NCI-H1436 treated with DMSO at 0.1 percent for 48 hours (cell line): ENCODE data around the gene BTBD16.

Experiments
- DNase-seq: peaks from one replicate; lab custom pipeline; 2025; lab: John Stamatoyannopoulos, UW

BTBD16 gene

DNA sequence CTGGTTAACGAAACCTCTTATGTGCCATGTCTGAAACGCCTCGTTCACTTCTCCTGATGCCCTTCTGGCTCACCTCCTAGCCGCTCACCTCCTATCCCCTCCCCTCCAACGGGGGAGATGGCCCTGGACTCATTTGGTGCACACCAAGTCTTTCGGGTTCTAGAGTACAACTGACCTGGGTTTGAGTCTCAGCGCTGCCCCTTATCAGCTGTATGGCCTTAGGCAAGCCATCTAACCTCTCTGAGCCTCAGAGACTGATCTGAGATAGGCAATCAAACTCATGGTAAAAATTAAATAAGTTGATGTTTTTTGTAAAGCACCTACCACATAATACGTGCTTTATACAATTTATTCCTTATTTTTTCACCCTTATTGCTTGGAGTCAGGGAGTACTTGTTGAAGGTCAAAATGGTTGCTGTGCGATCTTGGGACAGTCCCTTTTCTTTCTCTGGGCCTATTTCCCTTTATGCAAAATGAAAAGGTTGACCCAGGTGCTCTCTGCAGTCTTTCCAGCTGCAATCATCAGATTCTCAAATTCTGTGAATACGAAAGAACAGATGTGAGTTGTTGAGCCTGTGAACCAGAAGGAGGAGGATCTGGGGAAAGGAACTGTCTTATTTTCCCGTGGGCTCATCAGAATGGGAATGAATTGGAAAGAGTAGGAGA is 72.2 kb downstream of the BTBD16 start:
- no peak for DNase-seq

DNA sequence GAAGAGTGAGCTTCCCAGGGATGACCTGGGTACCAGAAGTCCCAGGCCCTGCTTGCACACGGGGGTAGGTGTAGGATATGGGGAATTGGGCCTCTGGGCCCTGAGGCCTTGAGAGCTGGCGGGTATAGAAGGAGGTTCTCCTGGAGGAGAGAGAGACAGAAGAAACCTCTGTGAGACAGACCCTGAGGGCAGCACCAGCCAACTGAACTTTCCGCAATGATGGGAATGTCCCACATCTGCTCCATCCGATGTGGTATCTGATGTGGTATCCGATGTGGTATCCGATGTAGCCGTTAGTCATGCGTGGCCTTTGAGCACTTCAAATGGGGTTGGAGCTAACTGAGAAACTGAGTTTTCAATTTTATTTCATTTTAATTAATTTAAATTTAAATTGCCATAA is 72.8 kb downstream of the BTBD16 start:
- no peak for DNase-seq

DNA sequence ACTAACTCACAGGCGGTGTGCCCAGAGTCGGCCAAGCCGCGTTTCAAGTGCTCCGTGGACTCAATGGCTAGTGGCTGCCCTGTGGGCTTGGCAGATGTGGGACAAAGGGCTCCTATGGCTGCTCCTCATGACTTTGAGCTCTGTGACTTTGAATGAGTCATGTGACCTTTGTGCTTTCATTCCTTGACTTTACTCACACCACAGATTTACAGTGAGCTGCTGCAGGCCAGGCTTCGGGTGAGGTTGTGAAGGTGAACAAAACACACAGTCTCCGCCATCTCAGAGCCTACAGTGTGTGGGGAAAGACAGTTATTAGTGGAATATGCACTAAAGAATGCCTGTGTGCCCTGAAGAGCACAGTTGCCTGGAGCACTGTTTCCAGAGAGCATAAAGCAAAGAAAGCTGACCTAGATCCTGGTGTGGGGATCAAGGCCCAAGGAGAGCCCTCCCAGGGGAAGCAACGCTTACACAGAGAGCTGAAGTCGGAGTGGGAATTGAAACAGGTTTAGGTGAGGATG is 73.7 kb downstream of the BTBD16 start:
- no peak for DNase-seq

DNA sequence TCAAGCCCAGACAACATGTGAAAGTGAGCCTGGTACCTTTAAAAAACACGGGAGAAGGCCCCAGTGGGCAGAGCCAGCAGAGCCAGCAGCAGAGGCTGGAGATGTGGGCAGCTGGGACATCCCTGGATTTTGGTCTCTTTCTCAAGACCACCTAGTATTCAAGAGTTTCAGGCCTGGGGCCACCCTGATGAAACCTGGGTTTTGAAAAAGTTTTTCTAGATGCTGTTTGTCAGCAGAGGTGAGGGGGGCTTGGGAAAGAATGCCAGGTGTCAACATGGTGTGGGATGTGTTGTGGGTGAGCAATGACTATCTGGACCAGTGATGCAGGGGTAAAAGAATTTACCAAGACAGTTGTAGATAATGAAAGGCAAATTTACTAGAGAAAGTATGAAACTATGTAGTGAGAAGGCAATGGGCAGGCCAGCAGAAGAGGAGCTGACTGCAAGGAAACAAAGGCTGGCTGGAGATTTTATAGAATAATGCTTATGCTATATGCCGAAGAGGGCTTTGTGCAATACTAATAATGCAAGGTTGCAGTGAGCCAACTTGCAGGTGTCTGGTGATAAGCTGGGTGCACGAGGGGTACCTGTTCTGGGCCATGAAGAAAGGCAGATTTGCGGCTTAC is 75.3 kb downstream of the BTBD16 start:
- no peak for DNase-seq

DNA sequence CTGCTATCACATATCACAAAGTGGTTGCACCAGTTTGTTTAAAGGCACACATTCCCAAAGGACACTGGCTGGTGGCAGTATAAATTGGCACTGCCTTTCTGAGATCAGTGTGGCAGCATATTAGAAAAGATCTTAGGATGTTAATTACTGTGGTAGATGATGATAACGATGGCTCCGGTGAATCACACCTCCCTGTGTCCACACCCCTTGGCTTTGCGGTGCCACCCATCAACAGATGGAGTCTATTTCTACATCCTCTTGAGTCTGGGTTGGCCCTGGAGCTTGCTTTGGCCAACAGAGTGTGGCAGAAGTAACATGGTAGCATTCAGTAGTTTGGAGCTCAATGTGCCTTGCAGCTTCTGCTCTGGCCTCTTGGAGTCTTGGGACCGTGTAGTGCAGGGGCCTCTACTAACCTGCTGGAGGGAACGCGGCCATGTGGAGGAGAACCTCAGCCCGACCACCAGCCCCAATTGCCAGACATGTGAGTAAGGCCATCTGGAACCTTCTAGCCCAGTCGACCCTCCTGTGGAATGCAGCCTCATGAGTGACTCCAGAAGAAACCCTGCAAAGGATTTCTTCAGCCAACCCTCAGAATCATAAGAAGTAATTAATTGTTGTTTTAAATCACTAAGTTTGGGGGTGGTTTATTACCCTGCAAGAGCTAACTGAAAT is 76.2 kb downstream of the BTBD16 start:
- DNase-seq = no peak

DNA sequence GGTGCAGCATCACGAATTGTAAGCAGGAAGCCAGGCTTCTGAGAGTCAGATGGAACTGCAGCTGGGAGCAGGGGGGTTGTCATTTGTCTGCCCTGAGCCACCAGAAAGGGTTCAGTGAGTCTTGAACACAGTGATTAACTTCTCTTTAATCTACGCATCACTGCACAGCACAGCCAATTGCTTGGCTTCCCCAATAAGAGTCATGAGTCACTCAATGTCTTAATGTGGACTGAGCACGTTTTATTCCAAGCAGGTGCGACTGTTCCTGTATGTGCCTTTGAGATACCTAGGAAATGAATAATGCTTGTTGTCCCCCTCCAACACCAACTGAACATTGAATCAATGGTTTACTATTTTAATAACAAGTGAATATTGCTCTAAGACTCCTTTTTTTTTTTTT is 77.4 kb downstream of the BTBD16 start:
- DNase-seq = peak; percentile 90

DNA sequence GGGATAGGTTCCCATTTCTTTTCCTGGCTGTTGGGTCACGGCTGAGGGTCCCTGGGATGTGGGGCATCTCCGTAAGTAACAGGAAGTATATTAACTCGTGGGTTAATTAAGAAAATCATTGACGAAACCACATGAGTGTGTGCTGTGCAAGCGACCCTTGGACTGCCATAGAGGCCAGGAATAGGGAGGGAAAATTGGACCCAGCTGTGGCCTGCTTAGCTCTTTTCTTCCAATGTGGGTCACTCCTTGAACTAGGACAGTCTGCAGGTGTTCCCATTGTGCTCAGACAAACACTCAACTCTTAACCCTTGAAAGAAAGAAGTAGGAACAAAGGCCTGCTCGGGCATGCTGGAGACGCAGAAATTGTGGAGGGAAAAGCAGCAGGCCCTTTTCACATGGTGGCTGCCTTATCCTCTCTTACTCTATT is 77.9 kb downstream of the BTBD16 start:
- DNase-seq = peak; percentile 62

DNA sequence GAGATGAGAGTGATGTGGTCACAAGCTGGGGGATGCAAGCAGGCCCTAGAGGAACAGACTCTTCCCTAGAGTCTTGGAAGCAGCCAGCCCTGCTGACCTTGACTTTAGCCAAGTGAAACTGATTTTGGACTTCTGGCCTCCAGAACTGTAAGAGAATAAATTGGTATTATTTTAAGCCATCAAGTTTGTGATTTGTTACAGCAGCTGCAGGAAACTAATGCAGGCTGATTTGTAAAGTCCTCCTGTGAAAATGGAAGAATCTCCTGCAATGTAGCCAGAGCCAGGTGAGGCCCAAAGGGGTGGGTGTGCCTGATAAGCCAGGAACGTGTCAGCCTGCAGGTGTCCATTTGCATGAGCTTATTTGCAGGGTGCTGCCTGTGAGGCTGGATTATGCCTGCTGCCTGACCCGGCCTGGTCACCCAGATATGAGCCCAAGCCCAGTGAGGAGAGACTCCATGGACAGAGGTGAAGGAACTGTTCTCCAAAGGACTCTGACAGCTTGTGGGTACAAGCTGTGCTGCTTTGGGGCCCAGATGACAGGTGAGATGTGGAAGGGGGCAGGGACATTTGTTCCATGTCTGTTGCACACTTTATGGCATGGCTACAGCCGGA is 78.8 kb downstream of the BTBD16 start:
- DNase-seq = no peak

DNA sequence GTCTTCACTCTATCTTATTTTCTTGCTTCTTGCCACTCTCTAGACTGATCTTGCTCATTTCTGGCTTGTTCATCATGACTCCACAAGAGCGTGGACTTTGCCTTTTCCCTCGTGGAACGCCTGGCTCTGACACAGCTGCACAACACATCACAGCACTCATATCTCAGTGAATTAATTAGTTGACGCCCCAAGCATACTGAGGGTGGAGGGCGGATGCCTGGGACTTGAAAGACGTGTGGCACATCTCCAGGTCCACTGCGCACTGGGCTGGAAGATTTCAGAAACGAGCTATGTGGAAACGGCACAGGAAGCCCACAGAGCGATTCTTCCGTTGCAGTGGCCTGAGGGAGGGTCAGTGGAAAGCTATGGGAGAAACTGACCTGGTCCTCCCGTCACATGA is 79.8 kb downstream of the BTBD16 start:
- no peak for DNase-seq

DNA sequence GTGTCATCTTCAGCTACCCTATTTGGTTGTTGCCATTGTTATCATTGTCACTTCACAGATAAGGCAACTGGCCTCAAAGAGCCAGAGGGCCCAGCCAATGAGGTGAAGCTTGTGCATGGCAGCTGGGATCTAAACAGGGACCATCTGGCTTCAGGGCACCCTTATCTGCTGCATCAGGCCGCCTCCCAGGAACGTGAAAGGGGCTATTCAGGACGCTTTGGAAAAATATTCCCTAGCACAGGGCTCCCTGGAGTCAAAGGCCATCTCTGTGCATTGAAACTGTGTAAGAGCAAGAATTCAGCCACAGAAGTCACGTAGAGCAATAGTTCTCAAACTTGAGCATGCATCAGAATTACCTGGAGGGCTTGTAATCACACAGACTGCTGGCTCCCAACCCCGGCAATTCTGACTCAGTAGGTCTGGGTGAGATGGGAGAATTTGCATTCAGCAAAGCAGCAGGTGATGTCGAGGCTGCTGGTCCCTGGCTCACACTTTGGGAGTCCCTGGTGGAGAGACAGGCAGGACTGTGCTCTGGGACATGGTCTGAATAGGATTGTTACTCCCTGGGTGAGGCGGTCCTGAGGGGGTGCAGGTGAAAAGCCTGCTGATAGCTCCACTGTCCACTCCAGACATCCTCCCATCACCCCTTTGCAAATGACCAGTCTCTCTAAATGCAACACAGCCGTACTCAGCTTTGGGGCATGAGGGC is 81.9 kb downstream of the BTBD16 start:
- no peak for DNase-seq

DNA sequence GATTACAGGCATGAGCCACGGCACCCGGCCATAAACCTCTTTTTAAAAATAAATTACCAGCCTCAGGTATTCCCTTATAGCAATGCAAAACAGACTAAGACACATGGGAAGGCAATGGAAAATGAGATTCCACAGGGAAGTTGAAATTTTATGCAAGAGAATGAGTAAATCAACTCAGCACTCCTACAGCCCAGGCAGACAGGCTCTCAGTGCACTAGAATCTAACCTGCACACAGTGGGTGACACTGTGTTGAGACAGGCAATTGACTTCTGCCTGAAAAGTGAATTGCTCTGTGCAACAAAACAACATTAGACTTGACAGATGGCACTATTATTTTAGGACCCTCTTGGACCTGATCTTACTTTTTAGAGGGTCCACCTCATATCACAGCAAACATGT is 83.3 kb downstream of the BTBD16 start:
- DNase-seq = no peak

DNA sequence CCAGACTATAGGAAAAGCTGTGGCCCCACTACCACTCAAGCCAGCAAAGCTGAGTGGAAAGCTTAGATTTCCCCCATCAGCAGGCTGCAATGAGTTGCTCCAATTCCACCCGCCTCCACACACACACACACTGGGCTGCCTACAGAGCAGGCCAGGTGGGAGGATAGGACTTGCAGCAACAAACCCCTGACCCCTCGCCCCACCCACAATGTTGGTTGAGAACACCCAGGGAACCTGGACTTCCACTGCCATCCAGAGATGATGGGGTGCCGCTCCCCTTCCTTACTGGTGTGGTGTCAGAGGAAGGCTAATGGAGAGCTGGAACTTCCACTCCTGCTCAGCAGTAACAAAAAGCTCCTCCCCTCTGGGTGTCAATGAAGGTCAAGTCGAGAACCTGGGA is 86.6 kb downstream of the BTBD16 start:
- no peak for DNase-seq

DNA sequence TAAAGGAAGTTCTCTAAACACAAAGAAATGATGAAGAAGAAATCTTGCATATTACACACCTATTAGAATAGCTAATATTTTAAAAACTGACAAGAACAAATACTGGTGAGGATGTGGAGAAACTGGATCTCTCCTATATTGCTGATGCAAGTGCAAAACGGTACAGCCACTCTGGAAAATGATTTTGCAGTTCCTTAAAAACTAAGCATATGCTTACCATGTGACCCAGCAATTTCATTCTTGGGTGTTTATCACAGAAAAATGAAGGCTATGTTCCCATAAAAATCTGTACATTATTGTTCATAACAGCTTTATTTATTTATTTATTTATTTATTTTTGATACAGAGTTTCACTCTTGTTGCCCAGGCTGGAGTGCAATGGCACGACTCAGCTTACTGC is 88.5 kb downstream of the BTBD16 start:
- DNase-seq = no peak

DNA sequence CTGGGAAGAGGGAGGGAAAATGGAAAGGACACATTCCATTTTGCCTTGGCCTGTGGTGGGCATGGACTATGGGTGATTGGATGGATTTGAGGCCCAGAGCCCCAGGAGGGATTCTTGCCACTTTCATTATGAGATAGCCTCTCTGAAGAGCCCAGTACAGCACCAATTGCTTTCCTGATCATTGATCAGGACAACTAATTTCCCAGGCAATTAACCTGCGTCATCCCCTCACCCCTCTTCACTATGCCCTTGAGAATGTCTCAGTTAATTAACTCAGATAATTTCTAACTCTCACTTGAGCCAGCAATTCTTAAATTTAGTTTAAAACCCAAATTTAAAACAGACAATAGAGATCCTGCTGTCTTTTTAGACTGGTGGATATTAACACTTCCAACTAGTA is 90.0 kb downstream of the BTBD16 start:
- DNase-seq = no peak

DNA sequence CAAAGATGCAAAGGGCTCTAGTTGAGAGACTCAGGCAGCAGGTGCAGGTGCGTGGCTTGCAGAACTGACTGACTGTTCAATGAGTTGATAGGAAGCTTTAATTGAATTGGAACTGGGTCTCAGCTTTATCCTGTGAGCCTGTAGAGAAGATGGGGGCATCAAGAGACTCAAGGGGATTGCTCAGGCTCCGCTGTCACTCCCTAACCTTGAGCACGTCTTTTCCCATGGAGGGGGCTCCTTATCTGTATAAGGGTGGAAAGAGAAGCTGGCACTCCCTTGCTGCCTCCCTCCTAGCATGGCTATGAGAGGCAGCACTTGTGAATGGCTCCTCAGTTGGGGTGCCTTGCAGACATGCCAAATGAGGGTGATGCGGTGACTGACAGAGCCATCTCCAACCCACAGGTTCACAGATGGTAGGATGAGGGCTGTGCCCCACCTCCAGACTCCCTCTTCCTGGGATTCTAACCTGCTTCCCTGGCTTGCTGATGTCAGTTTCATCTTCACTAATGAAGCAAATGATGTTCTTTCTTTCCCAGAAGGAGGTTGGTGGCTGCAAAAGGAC is 91.0 kb downstream of the BTBD16 start:
- no peak for DNase-seq

DNA sequence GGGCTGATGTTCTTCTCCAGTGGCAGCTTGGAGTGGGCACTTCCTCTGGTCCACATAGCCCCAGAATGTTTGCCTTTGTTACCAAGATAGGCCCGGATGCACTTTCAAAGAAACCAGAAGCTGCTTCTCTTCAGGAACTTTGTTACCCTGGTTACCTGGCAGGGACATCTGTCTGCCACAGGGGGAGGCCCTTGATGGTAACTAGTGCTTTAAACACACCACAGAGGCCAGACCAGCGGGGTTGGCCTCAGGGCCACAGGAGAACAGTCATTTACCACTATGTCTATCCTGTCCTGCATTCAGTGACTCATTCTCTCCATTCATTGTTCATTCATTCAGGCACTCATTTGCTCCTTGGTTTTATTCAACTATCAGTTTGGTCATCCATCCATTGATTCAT is 91.5 kb downstream of the BTBD16 start:
- DNase-seq = no peak

DNA sequence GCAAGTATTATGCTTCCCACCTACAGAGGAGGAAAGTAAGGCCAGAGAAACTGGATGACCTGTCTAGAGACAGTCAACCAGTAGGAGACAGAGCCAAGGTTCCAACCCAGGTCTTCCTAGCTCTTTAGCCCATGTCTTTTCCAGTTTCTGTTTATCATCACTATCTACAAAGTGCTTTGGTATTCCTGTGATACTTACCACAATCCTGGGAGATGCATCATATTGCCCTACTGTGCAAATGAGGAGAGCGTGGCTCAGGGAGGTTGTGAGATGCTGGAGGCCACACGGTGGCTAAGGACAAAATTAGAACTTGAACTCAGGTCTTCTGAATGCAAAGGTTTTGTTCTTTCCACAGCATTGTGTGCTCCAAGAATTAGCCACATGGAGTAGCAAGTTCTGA is 92.2 kb downstream of the BTBD16 start:
- no peak for DNase-seq

DNA sequence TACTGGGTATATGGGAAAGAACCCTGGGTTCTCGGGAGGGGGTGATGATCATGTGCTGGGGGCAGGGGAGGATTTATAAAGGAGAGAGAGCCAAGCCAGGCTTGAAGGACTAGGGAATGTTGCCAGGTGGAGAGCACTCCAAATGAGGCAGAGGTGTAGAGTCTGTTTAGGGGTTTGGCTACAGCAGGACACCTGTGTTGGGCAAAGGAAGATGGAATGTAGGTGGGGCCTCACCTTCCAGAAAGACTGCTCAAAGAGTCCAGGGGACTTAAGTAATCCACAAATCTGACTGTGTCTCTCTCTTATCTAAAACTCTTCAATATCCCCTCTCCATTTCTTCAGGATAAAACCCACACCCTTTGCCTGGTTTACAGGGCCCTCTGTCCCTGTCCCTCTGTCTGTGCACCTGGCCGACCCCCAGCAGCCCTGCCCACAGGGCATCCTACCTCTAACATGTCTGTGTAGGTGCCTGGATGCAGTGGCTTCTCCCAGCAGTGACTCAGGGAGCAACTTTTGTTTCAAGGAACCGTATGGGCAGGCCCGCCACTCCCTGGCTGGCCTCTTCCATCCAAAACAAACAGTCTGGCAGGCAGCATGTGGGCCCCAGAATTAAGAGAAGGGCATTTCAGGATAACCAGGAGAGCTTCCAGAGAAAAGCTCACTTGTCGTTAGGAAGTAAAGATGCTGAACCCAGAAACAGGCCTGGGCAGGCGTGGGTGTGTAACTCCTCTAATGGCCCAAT is 92.8 kb downstream of the BTBD16 start:
- DNase-seq = no peak

DNA sequence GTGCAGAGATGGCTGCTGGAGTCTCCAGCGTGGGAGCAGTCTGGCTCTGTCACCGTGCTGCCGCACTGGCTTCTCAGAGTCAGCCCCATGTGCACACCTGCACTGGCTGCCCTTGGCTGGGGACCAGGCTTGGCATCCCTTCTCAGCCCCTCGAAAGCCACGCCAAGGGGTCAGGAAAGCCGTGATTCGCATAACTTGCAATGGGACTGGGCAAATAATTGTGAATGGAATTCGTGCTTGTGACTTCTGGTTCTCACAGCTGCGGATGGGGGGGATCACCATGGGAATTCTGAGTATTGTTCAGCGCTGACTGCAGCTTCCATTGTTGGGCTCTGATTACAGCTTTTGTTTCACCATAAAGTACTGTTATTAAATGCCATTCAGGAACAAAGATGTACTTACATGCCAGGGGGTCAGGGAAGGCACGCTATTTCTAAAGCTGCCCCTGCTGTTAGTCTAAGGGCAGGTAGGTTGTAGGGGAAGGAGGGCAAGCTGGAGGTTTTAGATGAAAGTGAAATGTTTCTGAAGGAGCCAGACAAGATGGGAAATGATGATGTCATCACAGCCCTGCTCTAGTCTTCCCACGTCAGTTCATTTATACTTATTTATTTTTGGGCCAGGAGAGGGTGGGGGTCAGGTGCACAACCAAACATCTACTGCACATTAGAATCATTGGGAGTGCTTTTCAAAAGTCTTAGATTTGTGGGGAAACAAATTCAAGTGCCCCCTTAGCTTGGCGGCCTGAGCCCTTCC is 97.6 kb downstream of the BTBD16 start:
- no peak for DNase-seq

DNA sequence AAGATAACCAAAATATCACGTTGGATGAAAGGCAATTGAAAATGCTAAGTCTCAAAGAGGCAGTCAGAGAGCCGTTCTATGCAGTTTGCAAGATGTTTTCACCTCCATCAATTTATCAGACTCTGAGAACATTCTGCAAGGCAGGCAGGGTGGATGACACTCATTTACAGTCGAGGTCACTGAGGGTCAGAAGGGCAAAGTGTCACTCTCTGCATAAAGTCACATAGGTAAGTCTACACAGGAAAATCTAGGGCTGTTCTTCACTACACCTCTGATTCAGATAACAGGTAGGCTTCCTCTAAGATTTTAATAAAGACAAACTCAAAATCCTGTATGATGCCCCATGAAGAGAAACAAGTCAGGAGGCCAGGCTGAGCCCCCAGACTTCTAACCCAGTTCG is 102.0 kb downstream of the BTBD16 start:
- DNase-seq = no peak

DNA sequence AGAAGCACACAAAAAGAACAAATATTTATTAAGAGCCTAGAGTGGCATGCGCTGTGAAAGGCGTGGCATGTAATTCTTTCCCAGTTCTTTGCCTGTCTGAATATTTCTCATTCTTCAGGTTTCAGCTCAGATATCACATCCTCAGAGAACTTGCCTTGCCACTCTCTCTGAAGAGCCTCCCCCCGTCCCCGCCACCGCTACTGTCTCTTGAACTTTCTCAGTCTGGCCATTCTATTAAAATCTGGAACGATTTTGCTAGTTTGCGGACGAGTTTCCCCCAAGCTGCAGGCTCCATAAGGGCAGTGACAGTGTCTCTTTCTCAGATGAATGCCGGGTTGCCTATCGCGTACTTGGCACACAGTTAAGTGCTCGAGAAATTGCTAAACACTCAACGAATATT is 102.6 kb downstream of the BTBD16 start:
- DNase-seq = no peak
